Activated CD4-positive, alpha-beta T cell treated with anti-CD3 and anti-CD28 coated beads, Interleukin-2, amount 10 ng/mL, durations not matched to agents 7 days and 5 days (primary cell): Measurements from ENCODE around the gene SLC9A5. TPM values are rescaled to one million over a fixed set of nuclear protein-coding genes. Genes with fewer than 3 reads are reported as not detected.

ENCODE experiments used
- CTCF ChIA-PET: fragments of 350-600 bp; sonication (Branson Sonifier 250); formaldehyde crosslinking; loops from one replicate; lab custom pipeline; 2021; ENCODE audit warnings: antibody characterized with exemption; lab: Charles Lee
- POLR2A ChIA-PET: fragments of 350-600 bp; sonication (Branson Sonifier 250); formaldehyde crosslinking; loops from one replicate; lab custom pipeline; 2021; ENCODE audit warnings: antibody characterized with exemption; lab: Charles Lee
- DNase-seq: peaks from one replicate; pipeline ENCODE4 v3.0.0-alpha.2; 2020
- H3K27ac Mint-ChIP-seq: one replicate; pipeline ENCODE4 v1.8.0; 2021; ENCODE audit warnings: mild to moderate bottlenecking, moderate library complexity, mixed read lengths
- H3K27me3 Mint-ChIP-seq: one replicate; pipeline ENCODE4 v1.8.0; 2021; ENCODE audit warnings: mixed read lengths
- H3K36me3 Mint-ChIP-seq: one replicate; pipeline ENCODE4 v1.8.0; 2021; ENCODE audit warnings: low read depth, mixed read lengths
- H3K4me1 Mint-ChIP-seq: one replicate; pipeline ENCODE4 v1.8.0; 2021; ENCODE audit warnings: mixed read lengths
- H3K4me3 Mint-ChIP-seq: one replicate; pipeline ENCODE4 v1.8.0; 2021; ENCODE audit warnings: mild to moderate bottlenecking, moderate library complexity, mixed read lengths
- H3K9me3 Mint-ChIP-seq: one replicate; pipeline ENCODE4 v1.8.0; 2021; ENCODE audit warnings: mixed read lengths
- total RNA-seq, 2 experiments: library from RNA; stranded (reverse); gene quantifications; one replicate each; pipeline ENCODE4 v1.2.3, GENCODE V29; 2021

The SLC9A5 gene
- total RNA-seq, 2 experiments from 2014 or later = 1.5 to 2.0 TPM

- ChIA-PET CTCF (interaction anchor here (0.5 to 1.5 kb wide), 3 partner anchors 11 to 42 kb away, joined by 3 to 6 read pairs (median 3); partner anchors contain the start of gene SLC9A5), POLR2A (no interaction called here)
- H3K36me3 Mint-ChIP-seq = peaks cover 9% of the 10 kb centered on the region
- DNase-seq = no peak
- no peaks in the 10 kb centered on the region for H3K27me3 Mint-ChIP-seq
- no peaks in the 10 kb centered on the region for H3K9me3 Mint-ChIP-seq
- no peak overlapping the region for H3K27ac Mint-ChIP-seq
- H3K4me3 Mint-ChIP-seq = no peak overlapping the region
- H3K4me1 Mint-ChIP-seq = peaks cover 3% of the 10 kb centered on the region
These were observed 22.7 kb downstream of the SLC9A5 start for GRCh38 chr16:67271446-67271845.

DNA sequence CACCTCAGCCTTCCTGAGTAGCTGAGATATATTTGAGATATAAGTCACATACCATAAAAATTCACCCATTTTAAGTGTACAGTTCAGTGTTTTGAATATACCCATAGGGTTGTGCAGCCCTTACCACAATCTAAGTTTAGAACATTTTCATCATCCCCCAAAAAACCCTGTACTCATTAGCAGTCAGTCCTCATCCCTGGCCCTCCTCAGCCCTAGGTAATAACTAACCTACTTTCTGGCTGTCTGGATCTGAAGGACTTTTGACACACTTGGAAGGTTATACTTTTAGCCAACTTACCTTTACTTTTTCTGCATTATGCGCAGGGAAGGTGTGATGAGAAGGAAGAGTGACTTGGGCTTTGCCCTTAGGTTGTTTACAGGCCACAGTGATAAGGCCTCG is 26.5 kb downstream of the SLC9A5 start:
- H3K4me1 Mint-ChIP-seq = peaks cover 17% of the 10 kb centered on the region
- peaks cover 15% of the 10 kb centered on the region for H3K36me3 Mint-ChIP-seq
- no peaks in the 10 kb centered on the region for H3K27me3 Mint-ChIP-seq
- POLR2A ChIA-PET = no interaction called here
- no peak for DNase-seq
- CTCF ChIA-PET = interaction anchor here (0.6 kb wide), 1 partner anchor 231 kb away, joined by 3 read pairs; no protein-coding TSS in a partner anchor
- no peak overlapping the region for H3K27ac Mint-ChIP-seq
- no peaks in the 10 kb centered on the region for H3K9me3 Mint-ChIP-seq
- H3K4me3 Mint-ChIP-seq = no peak overlapping the region

GRCh38 chr16:67277294-67277998 is 28.7 kb downstream of the SLC9A5 start:
- ChIA-PET CTCF (interaction anchor here (0.6 to 2.0 kb wide), 7 partner anchors 10 to 114 kb away, joined by 3 to 8 read pairs (median 4); partner anchors contain the start of gene FHOD1), POLR2A (no interaction called here)
- H3K36me3 Mint-ChIP-seq = peaks cover 15% of the 10 kb centered on the region
- H3K27ac Mint-ChIP-seq = peak overlapping the region; percentile 73
- peaks cover 17% of the 10 kb centered on the region for H3K4me1 Mint-ChIP-seq
- DNase-seq = no peak
- no peaks in the 10 kb centered on the region for H3K9me3 Mint-ChIP-seq
- no peaks in the 10 kb centered on the region for H3K27me3 Mint-ChIP-seq
- peak overlapping the region; percentile 60 for H3K4me3 Mint-ChIP-seq

GRCh38 chr16:67277999-67278772 is 29.4 kb downstream of the SLC9A5 start:
- Mint-ChIP-seq H3K4me1 (peaks cover 17% of the 10 kb centered on the region), H3K9me3 (no peaks in the 10 kb centered on the region), H3K27me3 (no peaks in the 10 kb centered on the region), H3K4me3 (peak overlapping the region; percentile 78), H3K27ac (peak overlapping the region; percentile 89), H3K36me3 (peaks cover 15% of the 10 kb centered on the region)
- CTCF ChIA-PET = interaction anchor here (0.6 to 2.0 kb wide), 12 partner anchors 10 to 142 kb away, joined by 3 to 10 read pairs (median 3); partner anchors contain the start of gene FHOD1
- POLR2A ChIA-PET = no interaction called here
- no peak for DNase-seq

GRCh38 chr16:67278773-67279295 is 30.1 kb downstream of the SLC9A5 start:
- Mint-ChIP-seq H3K9me3 (no peaks in the 10 kb centered on the region), H3K27me3 (no peaks in the 10 kb centered on the region), H3K36me3 (peaks cover 13% of the 10 kb centered on the region), H3K4me1 (peaks cover 17% of the 10 kb centered on the region), H3K27ac (peak overlapping the region; percentile 89), H3K4me3 (peak overlapping the region; percentile 78)
- CTCF ChIA-PET = interaction anchor here (0.6 to 2.0 kb wide), 12 partner anchors 9 to 142 kb away, joined by 3 to 10 read pairs (median 3); partner anchors contain the start of gene FHOD1
- peak; percentile 60 for DNase-seq
- POLR2A ChIA-PET = no interaction called here

GRCh38 chr16:67279296-67280089 is 30.7 kb downstream of the SLC9A5 start, which contains the start of gene PLEKHG4:
PLEKHG4 (plus strand) TSS chr16:67279532; CDS start chr16:67280045, 513 bp downstream.
- Mint-ChIP-seq H3K36me3 (peaks cover 13% of the 10 kb centered on the region), H3K27ac (peak within 1 kb of the TSS; percentile 89), H3K27me3 (no peaks in the 10 kb centered on the region), H3K9me3 (no peaks in the 10 kb centered on the region), H3K4me1 (peaks cover 17% of the 10 kb centered on the region), H3K4me3 (peak within 1 kb of the TSS; percentile 78)
- ChIA-PET POLR2A (no interaction called here), CTCF (interaction anchor here (0.6 to 1.7 kb wide), 8 partner anchors 9 to 354 kb away, joined by 3 to 10 read pairs (median 5); partner anchors contain the start of genes KCTD19 and LRRC36)
- peak; percentile 85 for DNase-seq

- POLR2A ChIA-PET = no interaction called here
These were observed 31.6 kb downstream of the SLC9A5 start for GRCh38 chr16:67280090-67281015.

GRCh38 chr16:67281536-67282446 is 33.0 kb downstream of the SLC9A5 start:
- POLR2A ChIA-PET = no interaction called here
- peaks cover 4% of the 10 kb centered on the region for H3K36me3 Mint-ChIP-seq
- no peak overlapping the region for H3K4me3 Mint-ChIP-seq
- no peak for DNase-seq
- CTCF ChIA-PET = interaction anchor here (0.6 to 1.8 kb wide), 6 partner anchors 11 to 265 kb away, joined by 3 to 7 read pairs (median 3); no protein-coding TSS in a partner anchor
- no peak overlapping the region for H3K27ac Mint-ChIP-seq
- no peaks in the 10 kb centered on the region for H3K27me3 Mint-ChIP-seq
- H3K9me3 Mint-ChIP-seq = no peaks in the 10 kb centered on the region
- H3K4me1 Mint-ChIP-seq = peaks cover 14% of the 10 kb centered on the region

More at GRCh38 chr16:67280090-67281015, 31.6 kb downstream of the SLC9A5 start:
- Mint-ChIP-seq H3K4me3 (peak overlapping the region; percentile 37), H3K27ac (peak overlapping the region; percentile 51), H3K4me1 (peaks cover 15% of the 10 kb centered on the region), H3K36me3 (peaks cover 10% of the 10 kb centered on the region), H3K27me3 (no peaks in the 10 kb centered on the region), H3K9me3 (no peaks in the 10 kb centered on the region)
- DNase-seq = no peak
- CTCF ChIA-PET = interaction anchor here (0.7 to 1.7 kb wide), 6 partner anchors 45 to 428 kb away, joined by 3 to 9 read pairs (median 3); partner anchors contain the start of genes ATP6V0D1, KCTD19, LRRC36 and ZDHHC1

GRCh38 chr16:67282447-67282805 is 33.6 kb downstream of the SLC9A5 start:
- POLR2A ChIA-PET = no interaction called here
- Mint-ChIP-seq H3K36me3 (peaks cover 2% of the 10 kb centered on the region), H3K4me3 (no peak overlapping the region), H3K27ac (no peak overlapping the region), H3K4me1 (peaks cover 10% of the 10 kb centered on the region), H3K27me3 (no peaks in the 10 kb centered on the region), H3K9me3 (no peaks in the 10 kb centered on the region)
- CTCF ChIA-PET = interaction anchor here (0.6 to 1.8 kb wide), 6 partner anchors 10 to 265 kb away, joined by 3 to 7 read pairs (median 3); no protein-coding TSS in a partner anchor
- DNase-seq = no peak

DNA sequence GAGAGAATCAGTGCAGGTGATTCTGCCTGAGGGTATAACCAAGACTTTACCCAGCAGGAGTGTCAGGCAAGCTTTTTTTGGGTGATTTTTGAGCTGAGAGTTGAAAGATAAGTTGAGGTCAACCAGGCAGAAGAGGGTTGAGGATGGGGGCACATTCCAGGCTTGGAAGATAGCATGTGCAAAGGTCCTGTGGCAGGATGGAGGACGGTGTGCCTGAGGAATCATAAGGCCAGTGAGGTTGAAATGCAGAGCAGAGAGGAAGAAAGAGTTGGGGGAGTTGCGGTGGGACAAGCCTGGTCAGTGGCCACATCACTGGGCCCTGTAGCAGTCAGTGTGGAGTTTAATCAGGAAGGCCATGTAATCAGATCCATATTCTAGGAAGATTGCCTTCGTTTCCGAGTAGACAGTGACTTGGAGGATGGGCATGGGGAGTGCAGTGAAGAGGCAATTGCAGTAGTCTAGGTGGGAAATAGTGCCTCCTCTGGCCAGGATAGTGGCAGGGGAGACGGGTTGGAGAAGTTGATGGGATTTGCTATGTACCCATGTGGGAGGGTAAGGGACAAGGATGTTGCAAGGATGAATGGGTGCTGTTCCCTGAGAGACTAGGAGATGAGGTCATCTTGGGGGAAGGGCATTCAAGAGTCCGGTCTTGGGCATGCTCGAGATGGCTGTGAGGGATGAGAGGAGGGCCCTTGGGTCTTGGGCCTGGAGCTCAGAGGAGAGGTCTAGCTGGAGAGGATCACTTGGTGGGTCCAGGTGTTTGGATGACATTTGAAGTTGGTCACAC is 34.5 kb downstream of the SLC9A5 start:
- Mint-ChIP-seq H3K36me3 (no peaks in the 10 kb centered on the region), H3K9me3 (no peaks in the 10 kb centered on the region), H3K4me1 (peaks cover 6% of the 10 kb centered on the region), H3K27me3 (no peaks in the 10 kb centered on the region), H3K4me3 (no peak overlapping the region), H3K27ac (no peak overlapping the region)
- DNase-seq = no peak
- CTCF ChIA-PET = interaction anchor here (0.7 to 1.3 kb wide), 4 partner anchors 11 to 150 kb away, joined by 3 to 4 read pairs (median 3); partner anchors contain the start of gene FHOD1
- POLR2A ChIA-PET = no interaction called here
